Psoas muscle (tissue), 8 donors: ENCODE measurements around the gene GDF11. TPM values are rescaled to one million over a fixed set of nuclear protein-coding genes. Genes with fewer than 3 reads are reported as not detected.

Source experiments
- ATAC-seq, 4 donors: fragments of 200-7000 bp; cut with Tn5 transposase; one replicate each; pipeline ENCODE4 v1.9.1; 2020; ENCODE audit warnings: moderate library complexity in 3 of 4, mild to moderate bottlenecking in 2 of 4
- DNase-seq, 2 donors: peaks; one replicate each; pipeline ENCODE4 v3.0.0-alpha.2; 2020
- H3K27ac ChIP-seq: fragments of 200-600 bp; one replicate; pipeline ENCODE4 v1.8.0; 2022
- H3K27me3 ChIP-seq, 3 donors: fragments of 200-600 bp in 1 of 3; one replicate each; pipeline versions ENCODE4 v1.6.1 to v1.8.0; 2013 to 2022; ENCODE audit warnings: low read length in 2 of 3, mild to moderate bottlenecking in 2 of 3, moderate library complexity in 1 of 3; ENCODE audit not compliant: insufficient read depth in 3 of 3
- H3K36me3 ChIP-seq, 2 donors: fragments of 200-600 bp in 1 of 2; one replicate each; pipeline versions ENCODE4 v1.6.1 to v1.8.0; 2013 to 2022; ENCODE audit warnings: low read depth in 1 of 2, mild to moderate bottlenecking in 1 of 2, moderate library complexity in 1 of 2; ENCODE audit not compliant: insufficient read depth in 1 of 2
- H3K4me1 ChIP-seq: fragments of 200-600 bp; one replicate; pipeline ENCODE4 v1.8.0; 2022
- H3K4me3 ChIP-seq: fragments of 200-600 bp; one replicate; pipeline ENCODE4 v1.8.0; 2022; ENCODE audit warnings: mild to moderate bottlenecking
- H3K9me3 ChIP-seq: fragments of 200-600 bp; one replicate; pipeline ENCODE4 v1.8.0; 2022
- CTCF ChIP-seq: fragments of 200-600 bp; IDR thresholded peaks from one replicate; pipeline ENCODE4 v1.8.0; 2022; ENCODE audit warnings: antibody characterized with exemption
- WGBS, 3 donors: extraction: QIAGEN DNeasy Blood & Tissue Kit; methylation state at CpG; one replicate each; pipeline versions ENCODE4 v1.1.6 to v1.1.7; 2013; 5-methylcytosine and 5-hydroxymethylcytosine counted together
- intact Hi-C, 2 donors: fragments of 100-400 bp; cut with DNase I; formaldehyde crosslinking; loops; one replicate each; pipeline versions ENCODE4 v1.11.0 to v1.14.2; 2022
- polyA plus RNA-seq, 3 donors: library from polyadenylated mRNA; stranded (reverse); fragments of 200-250 nt; gene quantifications; one replicate each; pipeline ENCODE4 v1.2.3, GENCODE V29; 2013
- total RNA-seq, 4 donors: library from RNA; stranded (reverse); fragmentation: NEBNext Ultra II Directional in 2 of 4; extraction: Animal tissue kit (Norgen Biotek cat#: 25700) in 2 of 4; gene quantifications; one replicate each; pipeline versions ENCODE4 v1.2.1 to v1.2.4, GENCODE V29; 2021 to 2023
- donor health status: healthy with polysubstance abuse.
- donor health status: DM: no; HTN: no; CAD: no; lungs with moderate emphysema.
- donor health status: Bipolar disorder and iron deficiency.
- donor health status: healthy.
- donor health status: DM: yes; HTN: yes; CAD: no.
- donor health status: DM: no; HTN: no; CAD: no.
- donor health status: DM: no; HTN: no; CAD: no.
- donor health status: DM: yes; HTN: yes; CAD: no.

GDF11 gene
- total and polyA plus RNA-seq, 7 donors = 0.34 to 4.8 (median 1.4) TPM

DNA sequence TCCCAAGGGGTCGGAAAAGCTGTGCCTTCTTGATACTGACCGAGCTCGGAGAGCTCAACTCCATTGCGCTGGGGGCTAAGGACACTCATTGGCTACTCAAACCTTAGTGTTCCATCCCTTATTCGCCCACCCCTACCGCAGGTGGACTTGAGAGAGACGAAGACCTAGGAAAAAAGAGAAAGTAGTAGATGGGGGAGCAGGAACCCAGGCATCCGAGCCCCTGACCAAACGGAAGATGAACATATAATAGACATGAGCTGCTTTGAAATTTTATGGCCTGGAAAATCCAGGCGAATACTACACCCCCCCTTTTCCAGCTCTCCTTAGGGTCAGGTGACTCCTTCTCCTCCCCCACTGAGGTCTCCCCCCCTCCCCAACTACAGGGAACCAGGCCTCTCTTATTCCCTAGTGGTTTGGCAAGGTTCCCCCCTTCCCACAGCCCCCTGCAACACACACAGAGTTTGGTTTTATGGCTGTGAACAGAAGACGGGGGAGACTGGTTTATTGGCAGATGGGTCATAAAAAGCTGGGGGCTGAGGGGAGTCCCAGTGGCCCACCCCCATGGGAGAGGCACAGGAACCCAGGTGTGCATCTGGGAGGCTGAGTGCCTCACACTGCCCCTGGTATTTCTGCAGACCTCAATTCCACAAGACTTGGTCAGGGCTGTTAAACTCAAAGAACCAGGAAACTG lies 1.6 kb downstream of the GDF11 start:
- no peak overlapping the region for H3K27ac ChIP-seq
- DNase-seq (no peak), ATAC-seq (peak in 1 of 4 donors; percentile 4)
- peak overlapping the region; percentile 67 for H3K4me3 ChIP-seq
- no peaks in the 10 kb centered on the region for H3K9me3 ChIP-seq
- H3K4me1 ChIP-seq = peaks cover 19% of the 10 kb centered on the region
- intact Hi-C loops = no loop called here
- H3K36me3 ChIP-seq = no peaks in the 10 kb centered on the region
- no peak for TF ChIP-seq CTCF
- 26 to 42% (median 31%) methylated on average over 11 of the region's 11 CpGs for WGBS, 3 donors
- H3K27me3 ChIP-seq = peaks cover 0 to 8% (median 3%) of the 10 kb centered on the region in 3 donors

DNA sequence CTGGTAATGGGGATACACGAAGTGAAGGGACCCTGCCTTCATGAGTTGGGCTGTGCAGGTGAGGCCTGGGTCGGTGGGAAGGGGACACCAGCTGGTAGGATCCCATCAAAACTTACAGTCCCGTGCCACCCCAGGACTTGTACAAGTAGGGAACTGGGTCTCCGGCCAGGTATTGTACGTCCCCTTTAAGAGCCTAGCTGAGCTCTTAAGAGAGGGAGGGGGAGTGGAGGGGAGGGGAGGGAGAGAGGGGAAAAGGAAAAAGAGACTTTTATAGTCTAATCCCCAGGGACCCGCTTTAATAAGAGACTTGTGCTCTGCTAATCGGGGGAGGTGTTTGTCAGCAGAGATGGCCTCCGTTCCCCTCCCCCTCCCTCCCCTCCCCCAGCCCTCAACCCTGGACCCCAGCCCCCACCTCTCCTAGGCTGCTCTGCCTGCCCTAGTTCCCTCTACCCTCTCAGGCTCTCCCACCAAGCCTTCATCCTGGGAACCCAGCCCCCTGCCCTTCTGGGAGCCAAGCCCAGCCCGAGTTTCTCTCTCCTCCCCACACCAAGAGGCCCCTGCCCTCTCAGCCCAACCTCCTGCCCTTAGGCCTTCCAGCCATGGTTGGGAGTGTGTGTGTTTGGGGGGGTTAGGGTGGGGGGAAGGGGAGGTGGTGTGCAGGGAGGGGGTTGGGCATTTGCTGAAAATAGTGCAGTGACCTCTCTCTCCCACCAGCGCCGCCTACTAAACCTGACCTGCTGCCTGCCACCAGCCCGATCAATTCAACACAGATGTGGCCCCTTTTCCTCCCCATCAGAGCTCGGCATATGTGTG lies 2.6 kb downstream of the GDF11 start:
- H3K36me3 ChIP-seq = peaks cover 0 to 2% of the 10 kb centered on the region in 2 donors
- peaks cover 0 to 8% (median 3%) of the 10 kb centered on the region in 3 donors for H3K27me3 ChIP-seq
- intact Hi-C loops = no loop called here
- peaks cover 19% of the 10 kb centered on the region for H3K4me1 ChIP-seq
- H3K9me3 ChIP-seq = no peaks in the 10 kb centered on the region
- peak in 2 of 4 donors; percentile 17 for ATAC-seq
- no peak for TF ChIP-seq CTCF
- no peak for DNase-seq
- 18 to 26% (median 20%) methylated on average over 12 to 13 of the region's 13 CpGs for WGBS, 3 donors
- H3K4me3 ChIP-seq = peak overlapping the region; percentile 28
- H3K27ac ChIP-seq = peak overlapping the region; percentile 16

- intact Hi-C loops = no loop called here
These were observed 3.4 kb downstream of the GDF11 start for GRCh38 chr12:55746174-55746912.

DNA sequence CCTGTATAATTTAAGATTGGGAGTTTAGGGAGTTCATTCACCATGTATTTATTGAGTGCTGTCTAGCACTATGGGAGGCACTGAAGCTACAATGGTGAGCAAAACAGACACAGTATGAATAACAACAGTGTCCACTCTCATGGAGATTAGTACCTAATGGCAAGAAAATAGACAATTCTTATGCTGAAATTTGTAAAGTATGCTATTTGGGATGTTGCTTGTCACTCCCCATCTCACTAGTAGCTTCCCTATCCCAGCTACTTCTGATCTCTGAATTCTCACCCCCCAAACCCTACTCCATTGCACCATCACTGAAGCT lies 4.0 kb downstream of the GDF11 start:
- ATAC-seq (no peak), DNase-seq (no peak)
- Histone ChIP-seq H3K27ac (no peak overlapping the region), H3K4me1 (peaks cover 19% of the 10 kb centered on the region), H3K4me3 (no peak overlapping the region), H3K9me3 (no peaks in the 10 kb centered on the region), H3K27me3 (peaks cover 0 to 8% (median 3%) of the 10 kb centered on the region in 3 donors), H3K36me3 (peaks cover 4 to 11% of the 10 kb centered on the region in 2 donors)
- intact Hi-C loops = no loop called here
- no peak for TF ChIP-seq CTCF

More at GRCh38 chr12:55746174-55746912, 3.4 kb downstream of the GDF11 start:
- Histone ChIP-seq H3K4me3 (peak overlapping the region; percentile 28), H3K4me1 (peaks cover 19% of the 10 kb centered on the region), H3K36me3 (peaks cover 4 to 6% of the 10 kb centered on the region in 2 donors), H3K27me3 (peaks cover 0 to 8% (median 3%) of the 10 kb centered on the region in 3 donors), H3K9me3 (no peaks in the 10 kb centered on the region), H3K27ac (peak overlapping the region; percentile 16)
- no peak for ATAC-seq
- WGBS, 3 donors = 45 to 56% (median 50%) methylated on average over 3 of the region's 3 CpGs
- DNase-seq = no peak
- TF ChIP-seq CTCF = no peak
